CD4-positive, CD25-positive, alpha-beta regulatory T cell (primary cell): ENCODE results near the gene TENM4. TPM values are rescaled to one million over a fixed set of nuclear protein-coding genes. Genes with fewer than 3 reads are reported as not detected.

ENCODE experiments used
- ATAC-seq, 2 donors: fragments of 150-1000 bp; cut with Tn5 transposase; one replicate each; pipeline ENCODE4 v1.10.0; 2021; ENCODE audit warnings: low read depth in 2 of 2, moderate number of reproducible peaks in 2 of 2, moderate library complexity in 1 of 2
- DNase-seq, 3 donors: peaks; one replicate each; pipeline versions ENCODE4 v3.0.0 to v3.0.0-alpha.2; 2012 to 2022; ENCODE audit warnings: mixed read lengths in 1 of 3
- H3K27ac ChIP-seq: one replicate; pipeline ENCODE4 v1.7.0; 2013; ENCODE audit warnings: mild to moderate bottlenecking, low read length; ENCODE audit not compliant: insufficient read depth, poor library complexity, severe bottlenecking
- H3K27me3 ChIP-seq: one replicate; pipeline ENCODE4 v1.7.0; 2013; ENCODE audit warnings: low read length; ENCODE audit not compliant: control insufficient read depth, insufficient read depth
- H3K36me3 ChIP-seq: one replicate; pipeline ENCODE4 v1.7.0; 2013; ENCODE audit warnings: mild to moderate bottlenecking, low read length, moderate library complexity; ENCODE audit not compliant: control insufficient read depth, insufficient read depth
- H3K4me1 ChIP-seq: 2 replicates; pipeline ENCODE4 v1.7.0; 2013; ENCODE audit warnings: mild to moderate bottlenecking, low read length; ENCODE audit not compliant: insufficient read depth, control insufficient read depth, poor library complexity, severe bottlenecking
- H3K4me3 ChIP-seq: one replicate; pipeline ENCODE4 v1.7.0; 2013; ENCODE audit warnings: low read depth, mild to moderate bottlenecking, low read length, moderate library complexity
- H3K9me3 ChIP-seq, 2 experiments: 1 replicate in 1 of 2; 2 replicates in 1 of 2; pipeline ENCODE4 v1.7.0; 2013; ENCODE audit warnings: low read length in 2 of 2, mild to moderate bottlenecking in 1 of 2, moderate library complexity in 1 of 2; ENCODE audit not compliant: control insufficient read depth in 2 of 2
- H3K27ac Mint-ChIP-seq, 3 donors: one replicate each; pipeline ENCODE4 v1.8.0; 2020 to 2022; ENCODE audit warnings: mild to moderate bottlenecking in 3 of 3, mixed read lengths in 3 of 3, moderate library complexity in 2 of 3
- H3K27me3 Mint-ChIP-seq: one replicate; pipeline ENCODE4 v1.8.0; 2022; ENCODE audit warnings: mild to moderate bottlenecking, mixed read lengths
- H3K36me3 Mint-ChIP-seq: one replicate; pipeline ENCODE4 v1.8.0; 2020; ENCODE audit warnings: mixed read lengths
- H3K4me1 Mint-ChIP-seq, 4 donors: one replicate each; pipeline ENCODE4 v1.8.0; 2020 to 2022; ENCODE audit warnings: mixed read lengths in 4 of 4, mild to moderate bottlenecking in 1 of 4
- H3K4me3 Mint-ChIP-seq, 4 donors: one replicate each; pipeline ENCODE4 v1.8.0; 2020 to 2022; ENCODE audit warnings: mild to moderate bottlenecking in 4 of 4, mixed read lengths in 4 of 4, moderate library complexity in 3 of 4
- H3K9me3 Mint-ChIP-seq, 7 donors: one replicate each; pipeline ENCODE4 v1.8.0; 2020 to 2022; ENCODE audit warnings: mixed read lengths in 7 of 7, mild to moderate bottlenecking in 3 of 7, moderate library complexity in 2 of 7
- polyA plus RNA-seq, 4 donors: library from polyadenylated mRNA; unstranded; fragments of 300-500 nt; fragmentation: Illumina TruSeq; gene quantifications; one replicate each; pipeline ENCODE4 v1.2.3, GENCODE V29; 2021
- total RNA-seq: library from RNA; stranded (reverse); gene quantifications from one replicate; pipeline ENCODE4 v1.2.3, GENCODE V29; 2022

Gene TENM4
- total and polyA plus RNA-seq, 5 donors from 2014 or later: 0.02 TPM; not detected in 4

GRCh38 chr11:79309407-79309806 lies 131.4 kb downstream of the TENM4 start:
- no peaks in the 10 kb centered on the region for H3K4me1 ChIP-seq
- no peaks in the 10 kb centered on the region for H3K27me3 ChIP-seq
- H3K27me3 Mint-ChIP-seq: peaks cover 8% of the 10 kb centered on the region
- H3K4me1 Mint-ChIP-seq: peaks cover 0 to 2% (median 0%) of the 10 kb centered on the region in 4 donors
- H3K36me3 Mint-ChIP-seq: no peaks in the 10 kb centered on the region
- H3K27ac ChIP-seq: no peak overlapping the region
- H3K4me3 ChIP-seq: no peak overlapping the region
- ATAC-seq (no peak), DNase-seq (no peak)
- no peak overlapping the region for H3K27ac Mint-ChIP-seq
- H3K9me3 Mint-ChIP-seq: peaks cover 0 to 4% (median 0%) of the 10 kb centered on the region in 7 donors
- H3K9me3 ChIP-seq: peaks cover 0 to 1% of the 10 kb centered on the region in 2 experiments
- no peak overlapping the region for H3K4me3 Mint-ChIP-seq
- no peaks in the 10 kb centered on the region for H3K36me3 ChIP-seq

- H3K27me3 ChIP-seq: no peaks in the 10 kb centered on the region
- Mint-ChIP-seq H3K36me3 (no peaks in the 10 kb centered on the region), H3K27ac (no peak overlapping the region), H3K4me1 (peaks cover 0 to 3% (median 0%) of the 10 kb centered on the region in 4 donors), H3K27me3 (peaks cover 6% of the 10 kb centered on the region), H3K9me3 (peaks cover 0 to 4% (median 0%) of the 10 kb centered on the region in 7 donors), H3K4me3 (no peak overlapping the region)
- no peaks in the 10 kb centered on the region for H3K36me3 ChIP-seq
- ATAC-seq: no peak
- no peaks in the 10 kb centered on the region for H3K4me1 ChIP-seq
- no peak overlapping the region for H3K27ac ChIP-seq
- H3K4me3 ChIP-seq: no peak overlapping the region
- DNase-seq: no peak
- no peaks in the 10 kb centered on the region for H3K9me3 ChIP-seq
Observed at GRCh38 chr11:79308429-79308828, 132.4 kb downstream of the TENM4 start.

GRCh38 chr11:79304599-79305212 lies 136.1 kb downstream of the TENM4 start:
- Histone ChIP-seq H3K9me3 (no peaks in the 10 kb centered on the region), H3K27ac (peak overlapping the region; percentile 48), H3K27me3 (no peaks in the 10 kb centered on the region), H3K4me3 (no peak overlapping the region), H3K36me3 (no peaks in the 10 kb centered on the region), H3K4me1 (no peaks in the 10 kb centered on the region)
- no peaks in the 10 kb centered on the region for H3K27me3 Mint-ChIP-seq
- peaks cover 0 to 4% (median 0%) of the 10 kb centered on the region in 7 donors for H3K9me3 Mint-ChIP-seq
- ATAC-seq (no peak), DNase-seq (peak in 2 of 3 donors; percentile 2 to 41)
- H3K4me1 Mint-ChIP-seq: peaks cover 0 to 3% (median 0%) of the 10 kb centered on the region in 4 donors
- peak overlapping the region in 2 of 3 donors; percentile 52 to 74 for H3K27ac Mint-ChIP-seq
- H3K4me3 Mint-ChIP-seq: peak overlapping the region in 1 of 4 donors; percentile 16
- H3K36me3 Mint-ChIP-seq: no peaks in the 10 kb centered on the region

- H3K36me3 Mint-ChIP-seq: no peaks in the 10 kb centered on the region
- no peaks in the 10 kb centered on the region for H3K27me3 Mint-ChIP-seq
- H3K4me3 Mint-ChIP-seq: no peak overlapping the region
- Histone ChIP-seq H3K4me1 (no peaks in the 10 kb centered on the region), H3K27ac (no peak overlapping the region), H3K27me3 (no peaks in the 10 kb centered on the region), H3K4me3 (no peak overlapping the region), H3K36me3 (no peaks in the 10 kb centered on the region), H3K9me3 (no peaks in the 10 kb centered on the region)
- ATAC-seq (no peak), DNase-seq (no peak)
- H3K9me3 Mint-ChIP-seq: peaks cover 0 to 1% (median 0%) of the 10 kb centered on the region in 7 donors
- no peaks in the 10 kb centered on the region for H3K4me1 Mint-ChIP-seq
- no peak overlapping the region for H3K27ac Mint-ChIP-seq
Observed at GRCh38 chr11:79296141-79296540, 144.7 kb downstream of the TENM4 start.

GRCh38 chr11:79294845-79295731 lies 145.7 kb downstream of the TENM4 start:
- H3K27me3 ChIP-seq: no peaks in the 10 kb centered on the region
- H3K27ac Mint-ChIP-seq: no peak overlapping the region
- peaks cover 0 to 1% (median 0%) of the 10 kb centered on the region in 7 donors for H3K9me3 Mint-ChIP-seq
- H3K27ac ChIP-seq: no peak overlapping the region
- ATAC-seq: no peak
- no peaks in the 10 kb centered on the region for H3K36me3 Mint-ChIP-seq
- H3K27me3 Mint-ChIP-seq: no peaks in the 10 kb centered on the region
- no peak for DNase-seq
- H3K4me1 ChIP-seq: no peaks in the 10 kb centered on the region
- H3K4me3 Mint-ChIP-seq: no peak overlapping the region
- no peaks in the 10 kb centered on the region for H3K9me3 ChIP-seq
- no peaks in the 10 kb centered on the region for H3K36me3 ChIP-seq
- H3K4me1 Mint-ChIP-seq: no peaks in the 10 kb centered on the region
- H3K4me3 ChIP-seq: no peak overlapping the region

- Histone ChIP-seq H3K27me3 (no peaks in the 10 kb centered on the region), H3K4me3 (no peak overlapping the region), H3K4me1 (no peaks in the 10 kb centered on the region), H3K9me3 (no peaks in the 10 kb centered on the region), H3K36me3 (no peaks in the 10 kb centered on the region), H3K27ac (no peak overlapping the region)
- H3K27ac Mint-ChIP-seq: no peak overlapping the region
- no peaks in the 10 kb centered on the region for H3K36me3 Mint-ChIP-seq
- peaks cover 0 to 3% (median 0%) of the 10 kb centered on the region in 7 donors for H3K9me3 Mint-ChIP-seq
- no peaks in the 10 kb centered on the region for H3K4me1 Mint-ChIP-seq
- no peak overlapping the region for H3K4me3 Mint-ChIP-seq
- no peaks in the 10 kb centered on the region for H3K27me3 Mint-ChIP-seq
- DNase-seq (no peak), ATAC-seq (no peak)
Observed at GRCh38 chr11:79291948-79292347, 148.9 kb downstream of the TENM4 start.

GRCh38 chr11:79290761-79291160 lies 150.1 kb downstream of the TENM4 start:
- Mint-ChIP-seq H3K9me3 (peaks cover 0 to 3% (median under 1%) of the 10 kb centered on the region in 7 donors), H3K27ac (no peak overlapping the region), H3K4me1 (no peaks in the 10 kb centered on the region), H3K4me3 (no peak overlapping the region), H3K36me3 (no peaks in the 10 kb centered on the region), H3K27me3 (peaks cover under 1% of the 10 kb centered on the region)
- no peaks in the 10 kb centered on the region for H3K36me3 ChIP-seq
- ATAC-seq: no peak
- no peaks in the 10 kb centered on the region for H3K27me3 ChIP-seq
- no peak for DNase-seq
- H3K4me3 ChIP-seq: no peak overlapping the region
- no peaks in the 10 kb centered on the region for H3K4me1 ChIP-seq
- no peaks in the 10 kb centered on the region for H3K9me3 ChIP-seq
- H3K27ac ChIP-seq: no peak overlapping the region
